NB4 (cell line): ENCODE results near the gene RBBP8NL.

Experiments used
- POLR2A ChIP-seq: IDR thresholded peaks from 2 replicates; pipeline ENCODE4 v1.6.1; 2011; ENCODE audit warnings: mild to moderate bottlenecking; ENCODE audit not compliant: insufficient read length; ENCODE audit errors: extremely low read depth
- TF ChIP-seq, protein P1 (sequence below): IDR thresholded peaks from one replicate; pipeline ENCODE4 v1.5.1; 2012; ENCODE audit warnings: low read depth, low read length
- TF ChIP-seq, protein P2 (sequence below): IDR thresholded peaks from 2 replicates; pipeline ENCODE4 v1.6.1; 2011; ENCODE audit warnings: low read depth, low read length

GRCh38 chr20:62400541-62400940 lies 26.8 kb downstream of the RBBP8NL start:
- TF ChIP-seq, protein P1, sequence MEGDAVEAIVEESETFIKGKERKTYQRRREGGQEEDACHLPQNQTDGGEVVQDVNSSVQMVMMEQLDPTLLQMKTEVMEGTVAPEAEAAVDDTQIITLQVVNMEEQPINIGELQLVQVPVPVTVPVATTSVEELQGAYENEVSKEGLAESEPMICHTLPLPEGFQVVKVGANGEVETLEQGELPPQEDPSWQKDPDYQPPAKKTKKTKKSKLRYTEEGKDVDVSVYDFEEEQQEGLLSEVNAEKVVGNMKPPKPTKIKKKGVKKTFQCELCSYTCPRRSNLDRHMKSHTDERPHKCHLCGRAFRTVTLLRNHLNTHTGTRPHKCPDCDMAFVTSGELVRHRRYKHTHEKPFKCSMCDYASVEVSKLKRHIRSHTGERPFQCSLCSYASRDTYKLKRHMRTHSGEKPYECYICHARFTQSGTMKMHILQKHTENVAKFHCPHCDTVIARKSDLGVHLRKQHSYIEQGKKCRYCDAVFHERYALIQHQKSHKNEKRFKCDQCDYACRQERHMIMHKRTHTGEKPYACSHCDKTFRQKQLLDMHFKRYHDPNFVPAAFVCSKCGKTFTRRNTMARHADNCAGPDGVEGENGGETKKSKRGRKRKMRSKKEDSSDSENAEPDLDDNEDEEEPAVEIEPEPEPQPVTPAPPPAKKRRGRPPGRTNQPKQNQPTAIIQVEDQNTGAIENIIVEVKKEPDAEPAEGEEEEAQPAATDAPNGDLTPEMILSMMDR, result no peak
- no peak for TF ChIP-seq POLR2A
- TF ChIP-seq, protein P2, sequence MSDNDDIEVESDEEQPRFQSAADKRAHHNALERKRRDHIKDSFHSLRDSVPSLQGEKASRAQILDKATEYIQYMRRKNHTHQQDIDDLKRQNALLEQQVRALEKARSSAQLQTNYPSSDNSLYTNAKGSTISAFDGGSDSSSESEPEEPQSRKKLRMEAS, result no peak
